Measurements from ENCODE around the gene SOBP.

DNA sequence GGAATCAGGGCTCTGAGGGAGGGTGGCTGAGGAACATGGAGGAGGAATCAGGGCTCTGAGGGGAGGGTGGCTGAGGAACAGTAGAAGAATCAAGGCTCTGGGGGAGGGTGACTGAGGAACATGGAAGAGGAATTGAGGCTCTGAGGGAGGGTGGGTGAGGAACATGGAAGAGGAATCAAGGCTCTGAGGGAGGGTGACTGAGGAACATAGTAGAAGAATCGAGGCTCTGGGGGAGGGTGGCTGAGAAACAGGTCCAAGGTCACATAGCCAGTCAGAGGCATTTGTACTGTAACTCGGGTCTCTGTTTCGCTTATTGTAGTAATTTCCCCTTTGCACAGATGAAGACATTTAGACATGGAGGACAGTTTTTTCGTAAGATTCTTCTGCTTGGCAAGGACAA, 164.8 kb downstream of the SOBP start:
- no peak for TF ChIP-seq CTCF (conservative IDR thresholded peaks at IDR 0.05; ENCODE audit: low read depth in 2 of 2)
- TF ChIP-seq, protein P1, sequence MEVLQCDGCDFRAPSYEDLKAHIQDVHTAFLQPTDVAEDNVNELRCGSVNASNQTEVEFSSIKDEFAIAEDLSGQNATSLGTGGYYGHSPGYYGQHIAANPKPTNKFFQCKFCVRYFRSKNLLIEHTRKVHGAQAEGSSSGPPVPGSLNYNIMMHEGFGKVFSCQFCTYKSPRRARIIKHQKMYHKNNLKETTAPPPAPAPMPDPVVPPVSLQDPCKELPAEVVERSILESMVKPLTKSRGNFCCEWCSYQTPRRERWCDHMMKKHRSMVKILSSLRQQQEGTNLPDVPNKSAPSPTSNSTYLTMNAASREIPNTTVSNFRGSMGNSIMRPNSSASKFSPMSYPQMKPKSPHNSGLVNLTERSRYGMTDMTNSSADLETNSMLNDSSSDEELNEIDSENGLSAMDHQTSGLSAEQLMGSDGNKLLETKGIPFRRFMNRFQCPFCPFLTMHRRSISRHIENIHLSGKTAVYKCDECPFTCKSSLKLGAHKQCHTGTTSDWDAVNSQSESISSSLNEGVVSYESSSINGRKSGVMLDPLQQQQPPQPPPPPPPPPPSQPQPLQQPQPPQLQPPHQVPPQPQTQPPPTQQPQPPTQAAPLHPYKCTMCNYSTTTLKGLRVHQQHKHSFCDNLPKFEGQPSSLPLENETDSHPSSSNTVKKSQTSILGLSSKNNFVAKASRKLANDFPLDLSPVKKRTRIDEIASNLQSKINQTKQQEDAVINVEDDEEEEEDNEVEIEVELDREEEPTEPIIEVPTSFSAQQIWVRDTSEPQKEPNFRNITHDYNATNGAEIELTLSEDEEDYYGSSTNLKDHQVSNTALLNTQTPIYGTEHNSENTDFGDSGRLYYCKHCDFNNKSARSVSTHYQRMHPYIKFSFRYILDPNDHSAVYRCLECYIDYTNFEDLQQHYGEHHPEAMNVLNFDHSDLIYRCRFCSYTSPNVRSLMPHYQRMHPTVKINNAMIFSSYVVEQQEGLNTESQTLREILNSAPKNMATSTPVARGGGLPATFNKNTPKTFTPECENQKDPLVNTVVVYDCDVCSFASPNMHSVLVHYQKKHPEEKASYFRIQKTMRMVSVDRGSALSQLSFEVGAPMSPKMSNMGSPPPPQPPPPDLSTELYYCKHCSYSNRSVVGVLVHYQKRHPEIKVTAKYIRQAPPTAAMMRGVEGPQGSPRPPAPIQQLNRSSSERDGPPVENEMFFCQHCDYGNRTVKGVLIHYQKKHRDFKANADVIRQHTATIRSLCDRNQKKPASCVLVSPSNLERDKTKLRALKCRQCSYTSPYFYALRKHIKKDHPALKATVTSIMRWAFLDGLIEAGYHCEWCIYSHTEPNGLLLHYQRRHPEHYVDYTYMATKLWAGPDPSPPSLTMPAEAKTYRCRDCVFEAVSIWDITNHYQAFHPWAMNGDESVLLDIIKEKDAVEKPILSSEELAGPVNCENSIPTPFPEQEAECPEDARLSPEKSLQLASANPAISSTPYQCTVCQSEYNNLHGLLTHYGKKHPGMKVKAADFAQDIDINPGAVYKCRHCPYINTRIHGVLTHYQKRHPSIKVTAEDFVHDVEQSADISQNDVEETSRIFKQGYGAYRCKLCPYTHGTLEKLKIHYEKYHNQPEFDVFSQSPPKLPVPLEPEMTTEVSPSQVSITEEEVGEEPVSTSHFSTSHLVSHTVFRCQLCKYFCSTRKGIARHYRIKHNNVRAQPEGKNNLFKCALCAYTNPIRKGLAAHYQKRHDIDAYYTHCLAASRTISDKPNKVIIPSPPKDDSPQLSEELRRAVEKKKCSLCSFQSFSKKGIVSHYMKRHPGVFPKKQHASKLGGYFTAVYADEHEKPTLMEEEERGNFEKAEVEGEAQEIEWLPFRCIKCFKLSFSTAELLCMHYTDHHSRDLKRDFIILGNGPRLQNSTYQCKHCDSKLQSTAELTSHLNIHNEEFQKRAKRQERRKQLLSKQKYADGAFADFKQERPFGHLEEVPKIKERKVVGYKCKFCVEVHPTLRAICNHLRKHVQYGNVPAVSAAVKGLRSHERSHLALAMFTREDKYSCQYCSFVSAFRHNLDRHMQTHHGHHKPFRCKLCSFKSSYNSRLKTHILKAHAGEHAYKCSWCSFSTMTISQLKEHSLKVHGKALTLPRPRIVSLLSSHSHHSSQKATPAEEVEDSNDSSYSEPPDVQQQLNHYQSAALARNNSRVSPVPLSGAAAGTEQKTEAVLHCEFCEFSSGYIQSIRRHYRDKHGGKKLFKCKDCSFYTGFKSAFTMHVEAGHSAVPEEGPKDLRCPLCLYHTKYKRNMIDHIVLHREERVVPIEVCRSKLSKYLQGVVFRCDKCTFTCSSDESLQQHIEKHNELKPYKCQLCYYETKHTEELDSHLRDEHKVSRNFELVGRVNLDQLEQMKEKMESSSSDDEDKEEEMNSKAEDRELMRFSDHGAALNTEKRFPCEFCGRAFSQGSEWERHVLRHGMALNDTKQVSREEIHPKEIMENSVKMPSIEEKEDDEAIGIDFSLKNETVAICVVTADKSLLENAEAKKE (CRISPR knock-in tag; IDR thresholded peaks at IDR 0.05) = no peak
- TF ChIP-seq CREB1 (CRISPR knock-in tag; IDR thresholded peaks at IDR 0.05; ENCODE audit: low read depth) = no peak
- no peak for TF ChIP-seq EZH2 (IDR thresholded peaks at IDR 0.05; ENCODE audit: low read depth, unreplicated experiment)
- TF ChIP-seq POLR2AphosphoS5 (IDR thresholded peaks at IDR 0.05; ENCODE audit: low read depth) = no peak
- TF ChIP-seq REST (IDR thresholded peaks at IDR 0.05; ENCODE audit: unreplicated experiment) = no peak
- TF ChIP-seq EZH2phosphoT487 (IDR thresholded peaks at IDR 0.05; ENCODE audit: unreplicated experiment) = no peak
- TF ChIP-seq JUNB (IDR thresholded peaks at IDR 0.05; ENCODE audit: unreplicated experiment) = no peak
- no peak for TF ChIP-seq ZNF331 (CRISPR knock-in tag; IDR thresholded peaks at IDR 0.05; ENCODE audit: low read depth)
